AG04449 (cell line): ENCODE data around the gene SRL.
A peak's percentile ranks its signal among the peaks of the same experiment; 100 is the strongest.

Experiments
- CTCF ChIA-PET: fragments of 350-600 bp; formaldehyde crosslinking; extraction: SDS; loops from one replicate; lab custom pipeline; 2021; ENCODE audit warnings: antibody characterized with exemption; lab: Yijun Ruan, JAX
- POLR2A ChIA-PET: fragments of 400-600, 350-600 bp; formaldehyde crosslinking; extraction: SDS; loops from one replicate; lab custom pipeline; 2020; ENCODE audit warnings: antibody characterized with exemption, inconsistent platforms; lab: Yijun Ruan, JAX
- DNase-seq: peaks from one replicate; pipeline ENCODE4 v3.0.0-alpha.2; 2010; ENCODE audit warnings: low read depth, low spot score
- H3K4me3 ChIP-seq: 2 replicates; pipeline ENCODE4 v1.5.1; 2011; ENCODE audit warnings: low read depth, mild to moderate bottlenecking, control low read depth, low read length
- TF ChIP-seq, protein P1 (sequence below): IDR thresholded peaks from one replicate; pipeline ENCODE4 v1.5.1; 2011; ENCODE audit warnings: mild to moderate bottlenecking, moderate library complexity, low read length, control low read depth, inconsistent platforms; ENCODE audit not compliant: insufficient read depth; ENCODE audit errors: missing control alignments

Gene SRL

DNA sequence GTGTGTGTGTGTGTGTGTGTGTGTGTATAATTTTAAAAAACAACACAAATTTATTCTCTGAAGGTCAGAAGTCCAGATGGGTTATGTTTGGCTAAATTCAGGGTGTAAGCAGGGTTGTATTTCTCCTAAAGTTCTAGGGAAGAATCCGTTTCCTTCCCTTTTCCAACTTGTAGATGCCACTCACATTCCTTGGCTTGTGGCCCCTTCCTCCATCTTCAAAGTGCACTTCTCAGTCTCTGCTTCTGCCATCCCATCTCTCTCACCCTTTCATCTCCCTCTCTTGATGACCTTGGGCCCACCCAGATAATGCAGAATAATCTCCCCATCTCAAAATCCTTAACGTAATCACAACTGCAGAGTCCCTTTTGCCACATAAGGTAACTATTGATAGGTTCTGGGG, 38.7 kb upstream of the SRL start:
- no peak overlapping the region for H3K4me3 ChIP-seq
- TF ChIP-seq, protein P1, sequence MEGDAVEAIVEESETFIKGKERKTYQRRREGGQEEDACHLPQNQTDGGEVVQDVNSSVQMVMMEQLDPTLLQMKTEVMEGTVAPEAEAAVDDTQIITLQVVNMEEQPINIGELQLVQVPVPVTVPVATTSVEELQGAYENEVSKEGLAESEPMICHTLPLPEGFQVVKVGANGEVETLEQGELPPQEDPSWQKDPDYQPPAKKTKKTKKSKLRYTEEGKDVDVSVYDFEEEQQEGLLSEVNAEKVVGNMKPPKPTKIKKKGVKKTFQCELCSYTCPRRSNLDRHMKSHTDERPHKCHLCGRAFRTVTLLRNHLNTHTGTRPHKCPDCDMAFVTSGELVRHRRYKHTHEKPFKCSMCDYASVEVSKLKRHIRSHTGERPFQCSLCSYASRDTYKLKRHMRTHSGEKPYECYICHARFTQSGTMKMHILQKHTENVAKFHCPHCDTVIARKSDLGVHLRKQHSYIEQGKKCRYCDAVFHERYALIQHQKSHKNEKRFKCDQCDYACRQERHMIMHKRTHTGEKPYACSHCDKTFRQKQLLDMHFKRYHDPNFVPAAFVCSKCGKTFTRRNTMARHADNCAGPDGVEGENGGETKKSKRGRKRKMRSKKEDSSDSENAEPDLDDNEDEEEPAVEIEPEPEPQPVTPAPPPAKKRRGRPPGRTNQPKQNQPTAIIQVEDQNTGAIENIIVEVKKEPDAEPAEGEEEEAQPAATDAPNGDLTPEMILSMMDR: no peak
- ChIA-PET CTCF (interaction anchor here (4.4 kb wide), 1 partner anchor 9 kb away, joined by 30 read pairs; no protein-coding TSS in a partner anchor), POLR2A (no interaction called here)
- DNase-seq: no peak

DNA sequence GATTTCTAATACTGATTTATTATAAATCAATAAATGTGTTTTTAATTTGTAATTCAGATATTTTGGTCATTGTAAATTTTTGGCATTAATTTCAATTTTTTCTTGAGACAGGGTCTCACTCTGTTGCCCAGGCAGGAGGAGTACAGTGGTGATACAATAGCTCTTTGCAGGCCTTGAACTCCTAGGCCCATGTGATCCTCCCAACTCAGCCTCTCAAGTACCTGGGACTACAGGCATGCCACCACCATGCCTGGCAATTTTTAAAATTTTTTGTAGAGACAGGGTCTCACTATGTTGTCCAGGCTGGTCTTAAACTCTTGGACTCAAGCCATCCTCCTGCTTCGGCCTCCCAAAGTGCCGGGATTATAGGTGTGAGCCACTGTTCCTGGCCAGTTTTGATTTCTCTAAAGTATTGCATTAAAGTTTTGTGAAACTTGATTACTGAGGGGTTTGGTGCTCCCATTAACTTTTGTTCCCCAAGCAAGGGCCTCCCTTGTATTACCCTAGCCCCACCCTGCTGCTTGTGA, 36.2 kb upstream of the SRL start:
- no peak overlapping the region for H3K4me3 ChIP-seq
- TF ChIP-seq, protein P1: no peak
- CTCF ChIA-PET: interaction anchor here (1.9 to 4.4 kb wide), 3 partner anchors 8 to 124 kb away, joined by 7 to 30 read pairs (median 14); no protein-coding TSS in a partner anchor
- POLR2A ChIA-PET: no interaction called here
- DNase-seq: no peak

DNA sequence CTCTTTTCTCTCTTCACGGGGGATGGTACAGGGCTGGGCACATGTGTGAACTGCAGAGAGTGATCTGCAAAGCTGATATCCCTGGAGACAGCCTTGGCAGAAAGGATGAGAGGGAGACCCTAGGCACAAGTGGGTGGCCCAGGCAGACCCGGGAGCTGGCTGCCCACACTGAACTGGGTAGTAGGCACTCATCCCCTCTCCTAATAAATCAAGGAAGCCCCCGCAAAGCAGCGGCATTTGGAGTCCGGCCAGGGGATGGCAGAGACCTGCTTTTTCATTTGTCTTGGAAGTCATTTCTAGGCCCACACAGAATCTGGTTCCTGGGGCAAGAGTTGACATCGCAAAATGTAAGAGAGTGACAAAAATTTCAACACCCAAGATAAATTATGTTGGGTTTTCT, 34.0 kb upstream of the SRL start:
- ChIA-PET CTCF (interaction anchor here (0.8 to 3.6 kb wide), 7 partner anchors 10 to 54 kb away, joined by 3 to 14 read pairs (median 4); no protein-coding TSS in a partner anchor), POLR2A (no interaction called here)
- no peak overlapping the region for H3K4me3 ChIP-seq
- TF ChIP-seq, protein P1: no peak
- no peak for DNase-seq

DNA sequence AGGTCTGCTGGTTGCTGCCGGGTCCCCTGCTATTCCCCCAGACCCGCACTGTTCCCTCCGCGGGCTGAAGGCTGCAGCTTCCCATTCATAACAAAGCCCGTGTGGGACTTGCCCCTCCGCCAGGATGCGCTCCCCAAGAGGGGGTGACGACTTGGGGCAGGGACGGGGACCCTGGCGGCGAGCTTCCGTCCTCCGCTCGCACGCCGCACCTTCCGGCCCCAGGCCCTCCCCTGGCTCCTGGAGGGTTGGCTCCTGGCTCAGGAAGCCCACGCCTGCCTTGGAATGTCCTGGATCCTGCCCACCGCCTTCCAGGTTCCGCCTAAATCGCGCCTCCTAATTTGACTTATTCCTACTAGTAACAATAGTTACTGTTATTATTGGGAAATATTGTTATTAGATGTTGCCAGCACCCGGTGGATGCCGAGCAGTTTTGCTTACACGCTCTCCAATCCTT, 32.0 kb upstream of the SRL start:
- H3K4me3 ChIP-seq: peak overlapping the region; percentile 93
- TF ChIP-seq, protein P1: peak; percentile 42
- POLR2A ChIA-PET: interaction anchor here (1.0 to 2.9 kb wide), 8 partner anchors 10 to 162 kb away, joined by 3 to 9 read pairs (median 4); no protein-coding TSS in a partner anchor
- CTCF ChIA-PET: interaction anchor here (0.6 to 2.8 kb wide), 13 partner anchors 8 to 129 kb away, joined by 3 to 15 read pairs (median 4); partner anchors contain the start of gene PAM16
- no peak for DNase-seq

DNA sequence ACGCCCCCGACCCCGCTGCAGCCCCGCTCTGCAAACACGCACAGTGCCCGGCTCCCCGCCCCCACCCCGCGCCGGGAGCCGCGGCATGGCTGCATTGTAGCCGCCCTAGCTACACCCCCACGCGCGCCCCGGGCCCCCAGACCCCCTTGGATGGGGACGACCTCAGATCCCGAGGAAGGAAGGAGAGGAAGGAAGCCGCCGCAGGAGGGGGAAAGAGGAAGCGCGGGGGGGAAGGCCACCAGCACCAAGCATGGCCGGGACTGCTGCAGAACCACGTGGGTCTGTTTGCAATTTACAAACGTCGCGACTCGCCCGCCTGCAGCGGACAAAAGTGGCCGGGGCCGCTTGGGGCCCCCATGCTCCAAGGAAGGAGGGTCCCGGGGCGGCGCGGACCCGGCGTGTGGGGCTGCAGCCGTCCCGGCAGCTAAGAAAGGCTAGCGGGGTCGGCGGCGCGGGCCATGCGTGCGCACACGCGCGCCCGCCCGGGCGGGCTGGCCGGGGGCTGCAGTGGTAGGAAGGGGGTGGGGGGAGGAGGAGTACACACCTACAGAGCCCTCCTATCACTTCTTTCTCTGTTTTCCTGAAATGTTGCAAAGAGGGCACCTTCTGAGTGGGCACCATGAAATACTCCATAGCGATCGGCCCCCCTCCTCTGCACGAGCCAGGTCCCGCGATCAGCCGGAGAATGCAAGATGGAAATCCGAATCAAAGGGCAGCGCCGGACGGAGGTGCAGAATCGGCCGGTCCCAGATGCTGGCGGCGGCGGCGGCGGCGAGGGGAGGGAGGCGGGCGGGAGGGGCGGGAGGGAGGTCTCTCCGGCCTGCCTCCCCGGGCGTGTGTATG, 30.5 kb upstream of the SRL start:
- ChIA-PET CTCF (interaction anchor here (0.8 to 4.8 kb wide), 11 partner anchors 10 to 131 kb away, joined by 3 to 44 read pairs (median 6); no protein-coding TSS in a partner anchor), POLR2A (interaction anchor here (0.6 to 2.9 kb wide), 12 partner anchors 11 to 333 kb away, joined by 3 to 9 read pairs (median 4); partner anchors contain the start of gene GLIS2)
- TF ChIP-seq, protein P1: no peak
- H3K4me3 ChIP-seq: peak overlapping the region; percentile 93
- no peak for DNase-seq
